ENCODE results near the gene SMAD7.

Gene SMAD7, protein sequence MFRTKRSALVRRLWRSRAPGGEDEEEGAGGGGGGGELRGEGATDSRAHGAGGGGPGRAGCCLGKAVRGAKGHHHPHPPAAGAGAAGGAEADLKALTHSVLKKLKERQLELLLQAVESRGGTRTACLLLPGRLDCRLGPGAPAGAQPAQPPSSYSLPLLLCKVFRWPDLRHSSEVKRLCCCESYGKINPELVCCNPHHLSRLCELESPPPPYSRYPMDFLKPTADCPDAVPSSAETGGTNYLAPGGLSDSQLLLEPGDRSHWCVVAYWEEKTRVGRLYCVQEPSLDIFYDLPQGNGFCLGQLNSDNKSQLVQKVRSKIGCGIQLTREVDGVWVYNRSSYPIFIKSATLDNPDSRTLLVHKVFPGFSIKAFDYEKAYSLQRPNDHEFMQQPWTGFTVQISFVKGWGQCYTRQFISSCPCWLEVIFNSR

DNA sequence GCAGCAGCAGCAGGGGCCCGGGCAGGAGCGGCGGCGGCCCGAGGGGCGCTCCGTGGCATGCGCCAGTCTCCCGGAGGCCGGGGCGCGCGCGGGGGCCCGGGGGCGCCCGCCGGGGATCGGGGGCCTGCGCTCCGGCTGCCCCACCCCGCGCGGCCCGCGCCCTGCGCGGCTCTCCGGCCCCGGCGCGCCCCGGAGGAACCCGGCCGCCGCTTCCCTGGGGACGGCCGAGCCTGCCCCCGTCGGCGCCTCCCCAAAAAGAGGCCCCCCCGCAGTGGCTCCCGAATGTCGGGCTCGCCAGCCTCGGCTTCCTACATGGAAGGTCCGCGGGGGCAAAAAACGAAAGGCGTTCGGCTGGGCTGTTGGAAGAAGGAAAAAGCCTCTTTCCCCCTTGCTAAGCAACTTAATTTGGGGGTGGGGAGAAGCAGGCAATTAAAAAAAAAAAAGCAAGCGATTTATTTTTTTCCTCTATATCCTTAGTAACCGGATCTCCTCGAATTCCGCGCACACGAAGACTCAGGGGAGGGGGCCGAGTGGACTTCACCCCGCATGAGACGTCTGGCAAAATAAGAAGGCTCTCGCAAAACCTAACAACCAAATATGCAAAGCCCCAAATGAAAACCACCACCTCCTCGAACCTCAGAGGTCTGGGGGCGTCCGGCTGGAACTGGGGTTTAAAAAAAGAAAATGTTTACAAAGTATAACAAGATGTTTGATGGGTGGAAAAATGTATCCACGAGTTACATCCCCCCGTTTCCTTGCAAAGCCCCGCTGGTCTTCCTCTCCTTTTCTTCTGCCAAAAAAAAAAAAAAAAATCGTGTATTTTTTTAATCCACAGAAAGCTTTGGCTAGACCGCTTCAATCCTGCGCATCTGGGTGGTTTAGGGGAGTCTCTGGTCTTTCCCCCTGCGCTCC lies at the start of gene SMAD7:
SMAD7 (minus strand) TSS at position 430 of the 912 bp plus-strand sequence. CDS start 541 bp downstream, outside the sequence.
- no peak for DNase-seq (ENCODE audit: low read depth)

DNA sequence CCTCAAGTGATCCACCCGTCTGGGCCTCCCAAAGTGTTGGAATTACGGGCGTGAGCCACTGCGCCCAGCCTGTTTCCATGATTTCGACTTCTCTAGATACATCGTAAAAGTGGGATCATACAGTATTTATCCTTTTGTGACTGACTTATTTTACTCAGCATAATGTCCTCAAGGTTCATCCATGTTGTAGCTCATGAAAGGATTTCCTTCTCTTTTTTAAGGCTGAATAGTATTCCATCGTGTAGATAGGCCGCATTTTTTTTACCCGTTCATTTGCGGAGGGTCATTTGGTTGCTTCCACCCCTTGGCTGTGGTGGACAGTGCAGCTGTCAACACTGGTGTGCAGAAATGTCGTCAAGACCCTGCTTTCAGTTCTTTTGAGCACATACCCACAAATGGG lies 48.8 kb upstream of the SMAD7 start:
- DNase-seq (ENCODE audit: low read depth) = no peak

DNA sequence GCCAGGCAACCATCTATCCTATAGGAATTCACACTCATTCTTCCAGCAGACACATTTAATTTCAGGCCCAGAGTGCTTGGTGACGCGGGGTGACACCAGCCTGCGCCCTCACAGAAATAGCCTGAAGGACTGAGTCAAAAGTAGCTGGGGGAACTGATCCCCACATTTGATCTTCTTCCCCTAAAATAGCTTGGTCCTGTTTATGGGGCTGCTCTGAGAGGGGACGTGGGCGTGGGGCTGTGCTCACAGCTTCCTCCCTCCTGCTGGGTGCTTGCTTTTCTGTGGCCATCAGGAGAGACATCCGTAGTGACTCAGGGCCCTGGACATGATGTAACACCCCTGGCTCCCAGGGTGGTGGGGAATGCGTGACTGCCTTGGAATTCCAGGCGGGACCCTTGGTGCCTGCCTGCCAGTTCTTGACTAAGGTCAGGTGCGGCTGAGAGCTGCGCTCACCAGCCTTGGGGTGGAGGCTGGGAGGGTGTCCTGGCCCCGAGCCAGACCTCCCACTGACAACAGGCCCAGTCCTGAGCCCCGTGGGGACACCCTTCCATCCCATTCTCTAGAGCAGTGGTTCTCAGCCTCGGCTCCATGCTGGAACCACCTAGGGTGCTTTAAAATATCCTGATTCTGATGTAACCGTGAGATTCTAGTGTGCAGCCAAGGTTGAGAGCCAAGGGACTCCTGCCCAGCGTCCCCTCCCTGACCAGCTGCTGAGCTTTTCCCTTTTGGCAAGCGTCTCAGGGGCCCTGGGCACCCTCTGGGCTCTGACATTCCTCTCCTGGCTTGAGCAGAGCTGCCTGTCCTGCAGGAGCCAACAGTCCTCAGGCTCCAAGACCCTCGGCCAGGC lies 47.4 kb upstream of the SMAD7 start:
- no peak for DNase-seq (ENCODE audit: low read depth)

DNA sequence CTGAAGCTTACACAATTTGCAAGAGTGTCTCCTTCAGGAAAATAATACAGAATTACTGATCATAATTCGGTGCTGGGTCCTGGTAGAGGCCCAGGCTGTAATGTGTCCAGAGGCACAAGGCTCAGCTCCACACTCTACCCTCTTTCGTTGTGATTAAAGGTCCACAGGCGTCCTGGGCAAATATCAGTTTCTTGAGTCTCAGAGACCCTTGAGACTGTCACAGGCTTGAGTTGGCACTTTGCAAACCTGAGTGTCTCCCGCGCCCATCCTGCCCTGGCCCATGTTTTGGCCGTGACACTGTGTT lies 46.9 kb upstream of the SMAD7 start:
- DNase-seq (ENCODE audit: low read depth) = no peak

DNA sequence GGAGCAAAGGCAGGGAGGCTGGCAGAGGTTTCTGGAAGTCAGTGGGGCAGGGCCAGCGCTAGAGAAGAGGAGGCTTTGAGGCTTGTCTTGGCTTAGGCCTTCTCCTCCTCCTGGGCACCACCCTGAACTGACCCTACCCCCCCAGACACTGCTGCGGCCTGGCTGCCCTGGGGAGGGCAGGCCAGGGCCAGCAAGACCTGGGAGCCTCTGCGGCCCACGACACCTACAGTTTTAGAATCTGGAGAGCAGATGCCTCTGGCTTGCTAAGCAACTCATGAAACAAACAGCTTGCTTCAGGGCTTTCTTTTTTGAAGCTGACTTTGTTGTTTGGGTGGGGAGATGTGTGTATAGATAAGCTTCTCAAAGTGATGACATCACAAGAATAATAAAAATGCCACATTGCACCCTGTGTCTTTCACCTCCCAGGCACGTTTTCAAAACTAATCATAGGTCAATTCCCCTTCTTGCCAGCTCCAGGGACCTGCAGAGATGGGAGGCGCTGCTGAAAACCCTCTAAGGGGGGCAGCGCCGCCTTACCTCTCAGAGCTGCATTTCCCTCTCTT lies 46.2 kb upstream of the SMAD7 start:
- no peak for DNase-seq (ENCODE audit: low read depth)

DNA sequence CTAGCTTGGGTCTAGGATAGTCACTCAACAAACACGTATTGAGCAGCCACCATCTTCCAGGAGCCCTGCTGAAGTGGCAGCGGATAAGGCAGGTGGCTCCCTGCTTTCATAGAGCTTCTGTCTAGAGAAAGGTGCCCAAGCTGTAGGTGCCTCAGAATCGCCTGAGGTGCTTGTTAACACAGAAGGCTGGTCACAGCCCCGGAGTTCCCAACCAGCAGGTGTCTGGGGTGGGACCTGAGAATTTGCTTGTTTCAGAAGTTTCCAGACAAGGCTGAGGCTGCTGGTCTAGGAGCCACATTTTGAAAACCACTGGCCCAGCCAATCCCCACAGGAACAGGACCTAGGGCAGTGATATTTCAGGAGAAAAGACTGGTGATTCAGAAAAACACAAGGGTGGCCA lies 45.3 kb upstream of the SMAD7 start:
- DNase-seq (ENCODE audit: low read depth) = no peak

DNA sequence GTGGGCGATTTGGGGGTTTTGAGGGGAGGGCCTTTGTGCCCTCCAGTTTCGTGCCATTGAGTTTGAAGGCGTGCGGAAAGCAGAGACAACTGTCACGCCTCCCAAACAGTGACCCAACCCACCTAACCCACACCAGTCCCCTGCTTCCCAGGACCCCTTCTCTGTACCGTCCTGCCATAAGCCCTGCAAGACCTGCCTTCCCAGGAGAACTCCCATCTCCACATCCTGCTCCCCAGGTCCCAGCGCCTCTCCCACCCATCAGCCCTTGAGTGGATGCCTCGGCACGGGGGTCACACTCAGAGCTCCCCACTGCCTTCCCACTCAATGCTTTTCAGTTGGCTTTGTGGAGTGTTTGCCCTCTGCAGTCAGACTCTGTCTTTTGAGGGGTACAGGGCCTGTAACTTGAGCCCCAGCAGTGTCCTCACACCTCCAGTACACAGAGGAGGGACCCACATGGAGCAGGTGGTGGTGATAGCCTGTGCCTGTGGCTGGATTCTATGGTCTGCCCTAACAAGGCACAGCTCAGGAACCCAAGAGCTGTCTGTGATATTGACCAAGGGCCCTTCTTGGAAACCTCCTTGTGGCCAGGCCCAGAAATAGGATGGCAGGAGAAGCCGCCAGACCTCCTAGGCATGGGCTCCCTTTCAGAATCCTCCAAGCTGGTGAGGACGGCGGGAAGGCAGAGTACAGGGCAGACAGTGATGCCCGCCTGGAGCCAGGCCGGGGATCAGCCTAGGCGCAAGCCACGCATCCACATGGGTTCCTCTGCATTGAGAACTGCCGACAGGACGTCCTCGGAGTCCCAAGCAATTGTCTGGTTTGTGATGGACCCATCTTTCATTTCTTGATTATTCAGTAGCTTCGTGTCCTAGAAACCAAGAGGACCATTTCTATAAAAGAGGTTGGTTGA lies 44.4 kb upstream of the SMAD7 start:
- no peak for DNase-seq (ENCODE audit: low read depth)

DNA sequence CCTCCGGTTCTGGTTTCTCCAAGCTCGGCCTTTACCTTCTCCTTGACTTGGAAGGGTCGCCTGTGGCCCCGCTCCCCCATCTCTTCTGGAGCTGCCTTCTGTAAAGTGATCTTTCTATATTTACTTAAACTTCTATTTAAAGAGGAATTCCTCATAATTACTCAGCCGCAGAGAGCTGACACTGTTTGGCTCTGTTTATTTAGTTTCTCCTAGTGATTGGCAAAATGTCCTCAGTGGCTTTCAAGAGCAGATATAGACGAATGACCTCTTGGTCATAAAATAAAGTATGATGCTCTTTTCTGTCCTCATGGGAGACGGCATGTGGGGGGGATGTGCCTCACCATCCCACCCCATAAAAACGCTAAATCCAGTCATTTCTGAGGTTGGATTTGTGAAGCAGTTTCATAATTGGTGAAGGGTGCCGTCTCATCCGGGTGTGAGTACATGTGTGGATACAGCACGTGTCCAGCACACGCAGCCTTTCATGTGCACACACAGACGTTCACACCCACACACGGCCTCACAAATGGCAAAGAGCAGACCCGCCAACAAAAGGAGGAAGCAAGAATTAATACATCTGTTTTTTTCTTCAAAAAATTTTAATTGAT lies 43.4 kb upstream of the SMAD7 start:
- no peak for DNase-seq (ENCODE audit: low read depth)

DNA sequence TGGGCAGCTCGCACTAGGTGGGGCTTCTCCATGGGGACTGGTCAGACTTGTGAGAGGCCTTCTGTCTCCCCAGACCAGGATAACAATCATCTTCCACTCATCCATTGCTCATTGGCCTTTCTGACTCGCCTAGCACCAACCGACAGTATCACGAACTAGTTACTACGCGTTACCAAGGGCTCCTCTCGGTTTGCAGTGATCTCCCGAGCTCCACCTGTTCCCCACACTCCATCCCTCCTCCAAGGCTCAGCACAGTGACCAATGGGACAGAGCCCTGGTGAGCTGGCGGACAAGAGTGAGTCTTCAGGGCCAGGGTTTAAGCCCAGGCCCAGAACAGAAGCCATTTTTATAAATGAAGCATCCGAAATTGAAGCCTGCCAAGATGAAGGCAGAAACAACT lies 42.8 kb upstream of the SMAD7 start:
- DNase-seq (ENCODE audit: low read depth) = no peak

DNA sequence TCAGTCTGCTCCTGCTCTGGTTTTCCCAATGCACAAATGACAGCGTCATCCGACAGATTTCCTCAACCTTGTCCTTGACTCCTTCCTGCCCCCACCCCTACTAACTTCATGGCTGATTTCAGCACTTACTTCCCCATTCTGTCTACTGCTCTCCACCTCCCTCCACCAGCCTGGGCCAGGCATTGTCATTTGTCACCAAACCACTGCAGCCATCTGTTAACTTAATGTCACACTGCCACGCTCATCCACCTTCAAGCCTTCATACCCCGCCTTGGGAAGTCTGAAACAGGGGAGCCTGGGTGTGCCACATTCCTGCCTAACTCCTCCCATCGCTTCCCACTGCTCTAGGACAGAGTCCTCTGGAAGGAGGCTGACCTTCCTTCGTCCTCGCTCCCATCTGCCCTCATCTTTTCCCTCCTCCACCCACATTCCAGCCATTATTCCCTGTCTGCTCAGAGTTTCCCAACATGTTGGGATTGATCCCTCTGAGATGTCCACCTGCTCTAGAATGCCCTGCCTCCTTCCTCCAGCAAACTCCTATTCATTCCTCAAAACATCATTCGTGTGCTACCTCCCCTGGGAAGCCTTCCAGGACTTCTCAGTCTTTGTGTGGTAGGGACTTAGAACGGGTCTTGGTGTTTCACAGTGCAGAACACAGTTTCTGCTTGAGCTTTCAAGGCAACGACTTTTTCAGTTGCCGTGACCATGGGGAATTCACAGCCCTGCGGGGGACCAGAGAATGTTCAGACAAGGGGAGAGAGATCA lies 42.2 kb upstream of the SMAD7 start:
- DNase-seq (ENCODE audit: low read depth) = no peak

DNA sequence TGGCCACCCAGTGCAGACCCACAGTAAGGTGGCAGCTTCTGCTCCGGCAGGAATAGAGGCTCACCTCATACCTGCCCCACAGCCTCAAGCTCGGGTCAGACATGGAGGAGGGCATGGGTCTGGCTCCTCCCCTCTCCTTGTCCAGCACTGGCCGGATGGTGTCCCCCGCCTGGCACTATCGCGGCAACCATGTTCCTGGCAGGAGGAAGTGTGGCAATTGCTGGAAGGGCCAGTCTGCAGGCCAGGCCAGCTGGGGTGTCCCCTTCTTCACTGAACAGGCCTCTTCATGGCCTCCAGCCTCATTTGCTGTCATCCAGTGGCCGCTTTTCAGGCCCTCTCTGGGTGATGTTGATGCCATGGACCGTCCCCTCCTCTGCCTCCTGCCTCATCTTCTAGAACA lies 41.4 kb upstream of the SMAD7 start:
- no peak for DNase-seq (ENCODE audit: low read depth)

DNA sequence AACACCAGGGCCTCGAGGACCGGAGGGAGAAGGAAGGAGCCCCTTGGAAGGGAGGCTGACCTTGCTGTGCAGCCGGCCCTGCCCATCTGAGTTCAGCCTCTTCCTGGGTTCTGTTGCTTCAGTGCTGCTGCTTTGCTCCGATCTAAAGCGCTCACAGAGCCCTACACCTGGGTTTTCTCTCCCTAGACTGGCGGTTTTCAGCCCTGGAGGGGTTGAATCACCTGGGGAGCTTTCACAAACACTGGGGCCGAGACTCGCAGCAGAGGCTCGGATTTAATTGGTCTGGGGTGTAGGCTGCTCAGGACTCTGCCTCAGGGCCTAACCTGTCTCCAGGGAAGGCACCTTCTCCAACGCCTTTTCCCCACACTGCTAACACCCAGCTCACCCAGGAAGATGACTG lies 40.9 kb upstream of the SMAD7 start:
- DNase-seq (ENCODE audit: low read depth) = no peak

DNA sequence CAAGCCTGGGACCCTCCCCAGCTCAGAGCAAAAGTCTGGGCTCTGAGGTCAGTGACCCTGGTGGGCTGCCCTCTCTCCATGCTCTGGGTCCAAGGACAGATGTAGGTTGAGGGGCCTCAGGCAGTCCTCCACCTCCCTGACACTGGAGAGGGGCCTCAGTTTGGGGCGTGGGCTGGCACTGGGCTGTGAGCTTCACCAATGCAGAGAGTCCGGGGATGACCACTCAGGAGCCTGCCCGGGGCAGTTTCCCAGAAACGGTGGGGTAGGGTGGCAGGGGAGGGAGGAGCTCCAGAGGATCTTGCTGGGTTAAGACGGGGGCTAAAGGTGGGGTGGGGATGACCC lies 40.5 kb upstream of the SMAD7 start:
- no peak for DNase-seq (ENCODE audit: low read depth)

DNA sequence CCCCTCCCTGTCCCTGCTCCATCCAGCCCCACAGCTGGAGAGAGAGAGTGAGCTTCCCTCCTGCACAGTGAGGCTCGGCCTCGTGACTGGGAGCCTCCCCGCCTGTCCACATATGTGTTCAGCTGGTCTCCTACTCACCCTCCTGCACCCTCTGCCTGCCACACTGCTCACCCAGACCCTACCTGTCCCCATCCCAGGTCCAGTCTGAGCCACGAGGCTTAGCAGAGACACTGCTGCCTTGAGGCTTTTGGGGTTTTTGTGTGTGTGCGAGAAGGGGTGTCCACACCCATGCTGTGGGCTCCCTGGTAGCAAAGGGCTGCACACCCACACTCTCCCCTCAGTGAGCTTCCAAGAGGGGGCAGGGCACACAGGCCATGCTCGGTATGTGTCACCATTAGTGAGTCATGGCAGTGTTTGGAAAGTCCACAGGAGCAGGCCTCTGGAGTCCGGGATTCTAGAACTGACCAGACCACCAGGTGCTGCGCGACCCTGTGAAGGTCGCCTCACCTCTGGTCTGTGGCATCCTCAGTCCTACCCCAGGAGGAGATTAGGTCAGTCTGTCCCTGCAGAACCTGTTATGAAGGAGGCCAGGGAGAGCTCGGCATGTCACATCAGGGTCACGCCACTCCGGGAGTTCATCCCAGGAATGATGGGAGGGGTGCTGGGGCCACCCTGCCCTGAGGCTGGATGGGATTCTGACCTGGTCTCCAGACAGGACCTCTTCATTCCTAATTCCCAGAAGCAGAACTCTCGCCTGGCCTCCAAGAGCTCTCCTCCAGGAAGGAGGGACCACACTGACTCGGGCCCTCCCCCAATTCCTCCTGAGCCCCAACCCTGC lies 39.9 kb upstream of the SMAD7 start:
- no peak for DNase-seq (ENCODE audit: low read depth)

DNA sequence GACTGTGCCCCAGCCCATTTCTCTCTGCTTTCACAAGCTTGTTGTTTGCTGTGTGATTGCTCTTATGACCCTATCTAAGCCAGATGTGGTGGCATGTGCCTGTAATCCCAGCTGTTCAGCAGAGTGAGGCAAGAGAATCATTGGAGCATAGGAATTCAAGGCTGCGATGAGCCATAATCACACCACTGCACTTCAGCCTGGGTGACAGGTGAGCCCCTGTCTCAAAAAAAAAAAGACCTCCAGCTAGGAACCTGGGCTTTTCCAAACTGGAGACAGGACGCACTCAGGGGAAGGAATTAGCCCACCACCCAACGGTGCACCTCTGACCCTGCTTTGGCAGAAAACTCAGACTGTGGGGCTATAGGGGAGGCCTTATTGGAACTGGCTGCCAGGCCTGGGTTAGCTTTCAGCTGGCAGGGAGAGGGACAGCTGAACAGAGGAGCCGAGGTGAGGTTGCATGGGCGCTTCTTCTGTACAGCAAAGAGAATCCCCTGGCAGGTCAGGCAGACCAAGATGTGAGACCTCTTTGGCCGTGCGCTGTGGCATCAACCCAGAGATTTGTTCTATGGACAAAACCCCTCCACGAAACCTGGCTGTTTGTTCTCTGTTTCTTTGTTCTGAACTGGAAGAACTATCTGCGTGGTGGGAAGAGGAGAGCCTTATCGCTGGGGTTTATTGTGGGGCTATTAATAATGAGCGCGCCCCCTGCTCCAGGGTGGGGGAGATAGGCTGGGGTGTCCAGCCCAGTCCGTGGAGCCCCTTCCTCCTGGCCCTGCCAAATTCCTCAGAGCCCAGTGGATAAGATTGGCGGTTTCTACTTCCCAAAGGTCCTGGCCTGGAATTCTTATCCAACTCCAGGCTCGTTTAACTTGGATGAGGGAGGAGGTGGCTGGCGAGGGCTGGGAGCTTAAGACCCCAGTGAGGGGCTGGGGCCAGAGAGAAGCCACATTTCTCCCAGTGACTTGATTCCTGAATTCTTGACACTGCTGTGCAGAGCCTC lies 38.8 kb upstream of the SMAD7 start:
- DNase-seq (ENCODE audit: low read depth) = no peak

DNA sequence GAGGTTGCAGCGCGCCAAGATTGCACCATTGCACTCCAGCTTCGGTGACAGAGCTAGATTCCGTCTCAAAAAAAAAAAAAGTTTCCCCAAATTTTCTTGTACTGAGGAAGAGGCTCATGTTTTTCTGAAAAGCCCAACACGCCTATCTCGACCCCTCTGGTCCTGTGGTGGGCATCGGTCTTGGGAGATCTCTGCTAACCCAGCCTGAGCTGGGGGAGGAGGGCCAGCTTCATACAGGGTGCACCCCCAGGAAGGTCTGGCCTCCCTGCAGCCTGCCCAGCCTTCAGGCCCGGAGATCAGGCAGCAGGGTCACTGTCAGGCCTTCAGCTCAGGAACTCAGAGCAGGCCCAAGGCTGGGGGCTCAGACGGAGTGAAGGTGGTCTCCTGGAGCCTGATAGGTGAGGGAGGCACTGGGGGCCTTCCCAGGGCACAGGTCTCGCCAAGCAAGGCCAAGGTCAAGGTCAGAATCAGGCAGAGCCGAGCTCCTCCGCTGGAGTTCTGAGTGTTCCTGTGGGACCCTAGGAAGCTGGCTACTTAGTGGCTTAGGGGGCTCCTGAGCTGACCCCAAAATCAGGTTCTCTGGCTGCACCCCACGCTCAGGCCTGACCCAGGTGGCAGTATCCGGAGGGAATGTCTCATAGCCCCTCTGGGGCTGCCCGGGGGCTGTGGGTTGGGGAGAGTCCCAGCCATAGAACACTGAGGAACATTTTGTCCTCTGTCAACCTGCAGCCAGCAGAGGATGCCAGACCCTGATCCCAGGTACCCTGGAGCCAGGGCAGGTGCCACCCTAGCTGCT lies 37.9 kb upstream of the SMAD7 start:
- DNase-seq (ENCODE audit: low read depth) = no peak

DNA sequence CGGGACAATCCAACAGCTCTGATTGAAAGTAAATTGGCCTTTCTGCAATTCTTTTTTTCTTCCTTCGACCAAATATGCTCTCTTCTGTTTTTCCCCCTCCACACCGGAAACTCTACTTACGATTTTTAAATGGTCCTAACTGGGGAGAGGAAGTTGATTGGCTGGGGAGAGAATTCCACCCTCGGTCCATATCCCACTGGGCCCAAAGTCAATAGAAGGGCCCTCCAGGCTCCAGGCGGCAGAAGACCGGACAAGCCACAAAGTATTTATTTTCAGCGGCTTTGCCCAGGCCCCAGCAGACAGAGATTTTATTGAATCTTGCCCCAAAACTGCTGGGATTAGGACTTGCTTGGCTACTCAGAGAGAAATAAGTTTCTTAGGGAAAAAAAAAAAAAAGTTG lies 37.1 kb upstream of the SMAD7 start:
- DNase-seq (ENCODE audit: low read depth) = no peak

Measured in activated T-cell treated with anti-CD3 and anti-CD28 coated beads for 48 hours (primary cell).